ENCODE data around the gene MED16. TPM values are rescaled to one million over a fixed set of nuclear protein-coding genes. Genes with fewer than 3 reads are reported as not detected.

MED16 gene
- total RNA-seq, 1 donor from 2014 or later = 46.1 TPM

DNA sequence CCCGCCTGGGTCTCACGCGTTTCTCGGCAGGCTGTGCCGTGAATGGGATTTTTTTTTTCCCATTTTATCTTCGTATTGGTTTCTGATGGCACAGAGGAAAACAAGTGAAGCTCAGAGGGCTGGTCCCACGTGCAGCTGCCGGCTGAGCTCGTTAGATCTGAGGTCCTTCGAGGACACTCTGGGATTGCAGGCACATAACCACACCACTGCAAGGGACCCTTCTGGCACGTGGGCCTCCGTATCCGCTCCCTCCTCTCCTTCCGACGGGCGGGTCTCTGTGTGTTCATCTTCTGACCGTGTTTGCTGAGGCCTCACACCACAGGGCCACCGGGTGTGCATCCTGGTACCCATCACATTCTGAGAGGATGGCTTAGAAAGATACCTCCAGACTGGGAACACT, 16.9 kb downstream of the MED16 start:
- Histone ChIP-seq H3K4me3 (no peak overlapping the region), H3K27ac (no peak overlapping the region), H3K4me1 (peaks cover 9% of the 10 kb centered on the region), H3K27me3 (ENCODE audit: low read depth) (no peaks in the 10 kb centered on the region), H3K36me3 (peaks cover 42% of the 10 kb centered on the region), H3K9me3 (no peaks in the 10 kb centered on the region)
- ATAC-seq = no peak
- DNase-seq = no peak
- TF ChIP-seq, protein P1, sequence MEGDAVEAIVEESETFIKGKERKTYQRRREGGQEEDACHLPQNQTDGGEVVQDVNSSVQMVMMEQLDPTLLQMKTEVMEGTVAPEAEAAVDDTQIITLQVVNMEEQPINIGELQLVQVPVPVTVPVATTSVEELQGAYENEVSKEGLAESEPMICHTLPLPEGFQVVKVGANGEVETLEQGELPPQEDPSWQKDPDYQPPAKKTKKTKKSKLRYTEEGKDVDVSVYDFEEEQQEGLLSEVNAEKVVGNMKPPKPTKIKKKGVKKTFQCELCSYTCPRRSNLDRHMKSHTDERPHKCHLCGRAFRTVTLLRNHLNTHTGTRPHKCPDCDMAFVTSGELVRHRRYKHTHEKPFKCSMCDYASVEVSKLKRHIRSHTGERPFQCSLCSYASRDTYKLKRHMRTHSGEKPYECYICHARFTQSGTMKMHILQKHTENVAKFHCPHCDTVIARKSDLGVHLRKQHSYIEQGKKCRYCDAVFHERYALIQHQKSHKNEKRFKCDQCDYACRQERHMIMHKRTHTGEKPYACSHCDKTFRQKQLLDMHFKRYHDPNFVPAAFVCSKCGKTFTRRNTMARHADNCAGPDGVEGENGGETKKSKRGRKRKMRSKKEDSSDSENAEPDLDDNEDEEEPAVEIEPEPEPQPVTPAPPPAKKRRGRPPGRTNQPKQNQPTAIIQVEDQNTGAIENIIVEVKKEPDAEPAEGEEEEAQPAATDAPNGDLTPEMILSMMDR (IDR thresholded peaks at IDR 0.05) = no peak
- intact Hi-C loops (cut with DNase I) = no loop called here

DNA sequence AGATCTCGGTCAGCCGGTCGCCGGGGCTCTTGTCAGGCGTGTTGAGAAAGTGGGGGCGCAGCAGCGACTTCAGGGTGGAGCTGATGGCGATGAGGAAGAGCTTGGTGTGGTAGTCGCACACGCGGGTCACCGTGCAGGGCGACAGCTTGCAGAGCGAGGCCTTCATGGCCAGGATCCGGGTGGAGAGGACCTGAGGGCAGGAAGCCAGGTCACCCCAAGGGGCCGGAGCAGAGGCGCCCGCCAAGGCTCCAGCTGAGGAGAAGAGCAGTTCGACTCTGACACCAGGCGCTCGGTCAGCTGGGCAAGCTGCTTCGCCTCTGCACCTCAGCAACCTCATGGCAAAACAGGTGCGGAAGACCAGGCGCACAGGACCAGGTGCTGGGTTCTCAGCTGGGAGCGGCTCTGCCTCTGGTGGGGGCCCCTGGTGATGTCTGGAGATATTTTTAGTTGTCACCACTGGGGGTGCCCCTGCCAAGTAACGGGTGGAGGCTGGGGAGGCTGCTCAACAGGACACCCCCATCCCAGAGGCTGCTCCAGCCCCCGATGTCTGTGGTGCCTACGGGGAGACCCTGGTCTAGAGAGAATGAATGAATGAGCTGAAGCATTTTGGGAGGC, 17.6 kb downstream of the MED16 start:
- H3K27ac ChIP-seq = no peak overlapping the region
- H3K4me3 ChIP-seq = no peak overlapping the region
- no peaks in the 10 kb centered on the region for H3K27me3 ChIP-seq (ENCODE audit: low read depth)
- DNase-seq (no peak), ATAC-seq (no peak)
- peaks cover 9% of the 10 kb centered on the region for H3K4me1 ChIP-seq
- TF ChIP-seq, protein P1 (IDR thresholded peaks at IDR 0.05) = no peak
- no peaks in the 10 kb centered on the region for H3K9me3 ChIP-seq
- H3K36me3 ChIP-seq = peaks cover 37% of the 10 kb centered on the region
- intact Hi-C loops (cut with DNase I) = no loop called here

DNA sequence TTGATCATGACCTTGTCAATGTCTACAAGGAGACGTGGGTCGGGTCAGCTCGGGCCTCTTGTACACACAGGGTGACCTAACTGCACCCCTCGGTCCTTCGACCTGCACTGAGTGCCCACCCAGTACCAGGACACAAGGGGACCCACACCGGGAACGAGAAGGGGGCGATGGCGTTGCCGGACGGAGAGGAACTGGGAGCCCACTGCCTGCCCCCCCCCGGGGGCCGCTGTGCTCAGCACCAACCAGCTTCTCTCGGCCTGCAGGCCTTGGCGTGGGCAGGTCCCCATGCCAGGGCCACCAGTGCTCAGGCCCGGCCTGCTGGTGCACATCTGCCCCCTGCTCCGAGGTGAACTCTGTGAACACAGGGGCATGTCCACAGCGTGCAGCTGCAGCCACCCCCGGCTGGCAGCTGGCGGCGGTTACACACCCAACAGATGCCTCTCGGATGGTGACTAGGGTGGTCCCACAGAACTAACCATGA, 19.4 kb downstream of the MED16 start:
- Histone ChIP-seq H3K4me1 (peaks cover 25% of the 10 kb centered on the region), H3K27me3 (ENCODE audit: low read depth) (no peaks in the 10 kb centered on the region), H3K9me3 (no peaks in the 10 kb centered on the region), H3K36me3 (peaks cover 34% of the 10 kb centered on the region), H3K4me3 (no peak overlapping the region), H3K27ac (no peak overlapping the region)
- DNase-seq = no peak
- no peak for ATAC-seq
- TF ChIP-seq, protein P1 (IDR thresholded peaks at IDR 0.05) = no peak
- intact Hi-C loops (cut with DNase I) = no loop called here

DNA sequence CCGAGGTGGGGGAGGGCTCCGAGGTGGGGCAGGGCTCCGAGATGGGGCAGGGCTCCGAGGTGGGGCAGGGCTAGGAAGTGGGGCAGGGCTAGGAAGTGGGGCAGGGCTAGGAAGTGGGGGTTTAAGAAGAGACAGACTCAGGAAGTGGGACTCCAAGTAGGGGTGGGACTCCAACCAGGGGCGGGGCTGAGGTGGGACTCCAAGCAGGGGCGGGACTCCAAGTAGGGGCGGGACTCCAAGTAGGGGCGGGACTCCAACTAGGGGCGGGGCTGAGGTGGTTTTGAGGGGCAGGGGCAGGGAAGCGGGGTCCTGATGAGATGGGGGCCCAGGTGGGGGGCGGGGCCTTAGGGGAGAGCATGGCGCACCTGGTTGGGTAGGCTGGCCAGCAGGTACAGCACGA, 19.9 kb downstream of the MED16 start:
- TF ChIP-seq, protein P1 (IDR thresholded peaks at IDR 0.05) = no peak
- intact Hi-C loops (cut with DNase I) = no loop called here
- Histone ChIP-seq H3K27ac (no peak overlapping the region), H3K4me1 (peaks cover 25% of the 10 kb centered on the region), H3K27me3 (ENCODE audit: low read depth) (no peaks in the 10 kb centered on the region), H3K4me3 (no peak overlapping the region), H3K36me3 (peaks cover 39% of the 10 kb centered on the region), H3K9me3 (no peaks in the 10 kb centered on the region)
- peak; percentile 52 to 71 for ATAC-seq
- DNase-seq = peak; percentile 77

DNA sequence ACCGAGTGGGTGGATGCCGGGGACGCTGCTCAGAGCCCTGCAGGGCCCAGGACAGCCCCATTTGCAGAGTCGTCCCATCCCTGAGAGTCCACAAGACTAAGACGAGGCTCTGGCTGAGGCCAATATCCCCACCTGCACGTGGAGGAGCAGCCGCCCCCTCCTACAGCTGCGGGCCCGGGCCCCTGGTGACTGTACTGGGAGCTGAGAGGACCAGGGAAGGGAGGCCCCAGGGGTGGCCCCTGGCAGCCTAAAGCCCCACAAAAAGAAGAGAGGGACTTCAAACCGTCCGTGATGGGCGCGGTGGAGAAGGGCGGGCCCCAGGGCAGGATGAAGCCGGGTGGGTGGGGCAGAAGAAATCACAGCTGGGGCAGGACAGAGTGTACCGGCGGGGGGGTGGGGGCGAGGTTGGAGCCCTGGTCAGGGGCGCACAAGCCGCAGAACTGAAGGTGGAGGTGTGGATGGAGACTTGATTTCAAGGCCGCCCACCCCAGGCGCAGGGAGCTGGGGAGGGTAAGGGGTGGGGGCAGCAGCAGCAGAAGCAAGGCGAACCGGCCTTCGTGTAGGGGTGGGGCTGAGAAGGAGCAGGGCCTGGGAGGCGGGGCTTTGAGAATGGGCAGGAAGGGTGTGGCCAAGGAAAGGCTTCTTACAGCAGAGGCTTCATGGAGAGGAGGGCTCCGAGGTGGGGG, 20.6 kb downstream of the MED16 start:
- peaks cover 45% of the 10 kb centered on the region for H3K36me3 ChIP-seq
- H3K9me3 ChIP-seq = no peaks in the 10 kb centered on the region
- H3K27ac ChIP-seq = peak overlapping the region; percentile 88
- peak; percentile 88 for DNase-seq
- peak overlapping the region; percentile 37 for H3K4me3 ChIP-seq
- H3K4me1 ChIP-seq = peaks cover 25% of the 10 kb centered on the region
- H3K27me3 ChIP-seq (ENCODE audit: low read depth) = no peaks in the 10 kb centered on the region
- peak; percentile 78 to 81 for ATAC-seq
- intact Hi-C loops (cut with DNase I) = no loop called here
- TF ChIP-seq, protein P1 (IDR thresholded peaks at IDR 0.05) = no peak
